SU-DHL-6 (cell line): ENCODE data around the gene CALN1.

Experiments used
- H2AFZ ChIP-seq: fragments of 200-600 bp; sonication (generic); 2 replicates; pipeline ENCODE4 v1.6.1; 2014; ENCODE audit warnings: low read depth, mild to moderate bottlenecking, moderate library complexity, mixed read lengths, antibody characterized with exemption, low read length; ENCODE audit not compliant: severe bottlenecking
- H3F3A ChIP-seq: fragments of 200-600 bp; shearing (Covaris generic); 2 replicates; pipeline ENCODE4 v1.6.0; 2016; ENCODE audit warnings: antibody characterized with exemption, mild to moderate bottlenecking; ENCODE audit not compliant: insufficient read depth
- H3K27ac ChIP-seq: fragments of 200-600 bp; sonication (generic); 2 replicates; pipeline ENCODE4 v1.5.1; 2016; ENCODE audit warnings: low read depth, mild to moderate bottlenecking, low read length, moderate library complexity, mixed read lengths
- H3K27me3 ChIP-seq: fragments of 200-600 bp; sonication (generic), shearing (Covaris generic); 2 replicates; pipeline ENCODE4 v1.6.0; 2014; ENCODE audit warnings: mild to moderate bottlenecking, low read length
- H3K36me3 ChIP-seq: fragments of 200-600 bp; sonication (generic); 2 replicates; pipeline ENCODE4 v1.6.1; 2014; ENCODE audit warnings: mild to moderate bottlenecking, low read length, mixed read lengths
- H3K4me2 ChIP-seq: fragments of 300-600, 200-600 bp; shearing (Covaris generic), sonication (generic); 2 replicates; pipeline ENCODE4 v1.6.0; 2014; ENCODE audit warnings: low read length, low read depth, mild to moderate bottlenecking; ENCODE audit not compliant: poor library complexity, severe bottlenecking
- H3K4me3 ChIP-seq: fragments of 200-600 bp; sonication (generic); 2 replicates; pipeline ENCODE4 v1.5.1; 2014; ENCODE audit warnings: antibody characterized with exemption, low read length, mild to moderate bottlenecking, mixed read lengths; ENCODE audit not compliant: insufficient read depth, poor library complexity, severe bottlenecking
- H3K79me2 ChIP-seq: fragments of 200-600 bp; sonication (generic); 2 replicates; pipeline ENCODE4 v1.6.1; 2014; ENCODE audit warnings: mild to moderate bottlenecking, low read length, moderate library complexity; ENCODE audit not compliant: insufficient read depth
- H3K9ac ChIP-seq: fragments of 200-600 bp; sonication (generic); 2 replicates; pipeline ENCODE4 v1.7.0; 2014; ENCODE audit warnings: mild to moderate bottlenecking, low read length
- H3K9me2 ChIP-seq: fragments of 200-600 bp; sonication (generic); replicated peaks from 2 replicates; pipeline ENCODE4 v1.6.1; 2014; ENCODE audit warnings: low read length; ENCODE audit not compliant: insufficient read depth
- H3K9me3 ChIP-seq: fragments of 200-600 bp; sonication (generic); 2 replicates; pipeline ENCODE4 v1.6.1; 2014; ENCODE audit warnings: low read length, mixed read lengths; ENCODE audit not compliant: insufficient read depth
- H4K20me1 ChIP-seq: fragments of 200-600 bp; sonication (generic); 2 replicates; pipeline ENCODE4 v1.6.1; 2014; ENCODE audit warnings: low read depth, mild to moderate bottlenecking, antibody characterized with exemption, low read length, moderate library complexity, mixed read lengths
- EZH2phosphoT487 ChIP-seq: fragments of 200-600 bp; sonication (generic), shearing (Covaris generic); conservative IDR thresholded peaks from 2 replicates; pipeline ENCODE4 v1.6.1; 2018; ENCODE audit warnings: mild to moderate bottlenecking, antibody characterized with exemption, low read length, moderate library complexity, mixed read lengths
- TF ChIP-seq, protein P1 (sequence below): fragments of 200-600 bp; sonication (generic); IDR thresholded peaks from one replicate; pipeline ENCODE4 v1.5.1; 2017; ENCODE audit warnings: antibody characterized with exemption, mild to moderate bottlenecking, low read length, moderate library complexity; ENCODE audit not compliant: insufficient read depth, poor library complexity, severe bottlenecking

The CALN1 gene

DNA sequence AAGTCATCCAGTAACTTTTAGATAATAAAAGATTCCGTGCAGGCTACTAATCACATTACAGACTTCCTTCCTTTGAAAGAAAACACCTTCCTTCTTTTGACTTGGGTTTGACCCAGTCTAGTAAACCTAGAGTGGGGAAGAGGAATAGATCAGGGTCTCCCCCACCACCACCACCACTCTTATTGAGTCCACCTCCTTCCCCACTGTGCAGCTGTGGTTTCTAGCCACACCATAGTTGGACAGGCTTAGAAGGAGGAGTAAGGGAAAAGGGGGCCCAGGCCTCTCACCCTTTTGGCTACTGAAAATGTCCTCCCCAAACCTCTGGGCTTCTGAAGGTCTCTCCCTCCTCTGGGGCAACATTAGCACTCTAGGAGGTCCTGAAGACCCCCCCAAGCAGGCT lies 372.7 kb downstream of the CALN1 start:
- H3K4me3 ChIP-seq: no peak overlapping the region
- H3F3A ChIP-seq: no peaks in the 10 kb centered on the region
- H3K9me3 ChIP-seq: peaks cover 9% of the 10 kb centered on the region; the same call in 1 of the 2 replicates
- H3K79me2 ChIP-seq: no peaks in the 10 kb centered on the region
- H3K9ac ChIP-seq: no peak overlapping the region
- H3K27me3 ChIP-seq: no peaks in the 10 kb centered on the region
- TF ChIP-seq EZH2phosphoT487: no peak
- TF ChIP-seq, protein P1, sequence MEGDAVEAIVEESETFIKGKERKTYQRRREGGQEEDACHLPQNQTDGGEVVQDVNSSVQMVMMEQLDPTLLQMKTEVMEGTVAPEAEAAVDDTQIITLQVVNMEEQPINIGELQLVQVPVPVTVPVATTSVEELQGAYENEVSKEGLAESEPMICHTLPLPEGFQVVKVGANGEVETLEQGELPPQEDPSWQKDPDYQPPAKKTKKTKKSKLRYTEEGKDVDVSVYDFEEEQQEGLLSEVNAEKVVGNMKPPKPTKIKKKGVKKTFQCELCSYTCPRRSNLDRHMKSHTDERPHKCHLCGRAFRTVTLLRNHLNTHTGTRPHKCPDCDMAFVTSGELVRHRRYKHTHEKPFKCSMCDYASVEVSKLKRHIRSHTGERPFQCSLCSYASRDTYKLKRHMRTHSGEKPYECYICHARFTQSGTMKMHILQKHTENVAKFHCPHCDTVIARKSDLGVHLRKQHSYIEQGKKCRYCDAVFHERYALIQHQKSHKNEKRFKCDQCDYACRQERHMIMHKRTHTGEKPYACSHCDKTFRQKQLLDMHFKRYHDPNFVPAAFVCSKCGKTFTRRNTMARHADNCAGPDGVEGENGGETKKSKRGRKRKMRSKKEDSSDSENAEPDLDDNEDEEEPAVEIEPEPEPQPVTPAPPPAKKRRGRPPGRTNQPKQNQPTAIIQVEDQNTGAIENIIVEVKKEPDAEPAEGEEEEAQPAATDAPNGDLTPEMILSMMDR: no peak
- no peaks in the 10 kb centered on the region for H4K20me1 ChIP-seq
- H3K4me2 ChIP-seq: no peak overlapping the region
- H2AFZ ChIP-seq: no peak overlapping the region
- no peaks in the 10 kb centered on the region for H3K36me3 ChIP-seq
- H3K9me2 ChIP-seq: no peaks in the 10 kb centered on the region
- no peak overlapping the region for H3K27ac ChIP-seq

DNA sequence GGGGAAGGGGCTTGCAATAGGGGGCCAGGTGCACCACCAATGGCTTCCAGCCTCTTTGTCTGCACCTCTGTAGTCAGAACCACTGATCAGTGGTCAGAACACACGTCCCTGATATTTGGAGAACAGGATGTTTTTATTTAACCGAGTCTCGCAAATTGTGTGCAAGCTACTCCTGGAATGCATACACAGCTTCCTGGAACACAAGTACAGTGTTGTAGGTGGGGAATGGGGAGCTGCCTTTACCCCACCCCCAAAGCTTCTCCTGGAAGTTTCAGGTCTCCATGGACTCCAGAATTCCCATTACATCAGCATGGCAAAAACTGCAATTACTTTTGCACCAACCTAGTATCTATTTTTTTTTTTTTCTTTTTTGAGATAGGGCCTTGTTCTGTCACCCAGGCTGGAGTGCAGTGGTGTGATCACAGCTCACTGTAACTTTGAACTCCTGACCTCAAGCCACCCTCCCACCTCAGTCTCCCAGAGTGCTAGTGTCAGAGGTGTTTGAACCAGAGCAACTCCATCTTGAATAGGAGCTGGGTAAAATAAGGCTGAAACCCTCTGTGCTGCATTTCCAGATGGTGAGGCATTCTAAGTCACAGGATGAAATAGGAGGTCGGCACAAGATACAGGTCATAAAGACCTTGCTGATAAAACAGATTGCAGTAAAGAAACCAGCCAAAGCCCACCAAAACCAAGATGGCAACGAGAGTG lies 374.0 kb downstream of the CALN1 start:
- Histone ChIP-seq H3K79me2 (no peaks in the 10 kb centered on the region), H3K9ac (no peak overlapping the region), H3F3A (no peaks in the 10 kb centered on the region), H3K36me3 (no peaks in the 10 kb centered on the region), H3K4me2 (no peak overlapping the region), H3K9me3 (peaks cover 9% of the 10 kb centered on the region; the same call in 1 of the 2 replicates), H3K27ac (no peak overlapping the region), H3K9me2 (no peaks in the 10 kb centered on the region), H3K27me3 (no peaks in the 10 kb centered on the region), H4K20me1 (no peaks in the 10 kb centered on the region), H3K4me3 (no peak overlapping the region), H2AFZ (no peak overlapping the region)
- TF ChIP-seq, protein P1: no peak
- no peak for TF ChIP-seq EZH2phosphoT487

DNA sequence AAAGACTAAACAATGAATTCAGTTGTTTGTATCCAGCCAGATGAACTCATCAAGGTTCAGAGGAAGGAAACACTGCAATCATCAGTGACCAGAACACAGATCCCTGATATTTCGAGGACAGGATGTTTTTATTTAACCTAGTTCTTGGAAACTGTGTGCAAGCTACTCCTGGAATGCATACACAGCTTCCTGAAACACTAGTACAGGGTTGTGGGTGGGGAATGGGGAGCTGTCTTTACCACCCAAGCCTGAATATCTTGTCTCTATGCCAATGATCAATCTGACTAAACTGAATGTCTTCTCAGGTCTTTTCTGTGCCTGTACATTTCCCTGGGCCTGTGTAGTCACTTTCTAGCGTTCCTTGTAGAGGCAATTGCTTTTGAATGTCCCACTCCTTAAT lies 374.6 kb downstream of the CALN1 start:
- TF ChIP-seq EZH2phosphoT487: no peak
- TF ChIP-seq, protein P1: no peak

More for the DNA sequence above, 374.6 kb downstream of the CALN1 start:
- no peak overlapping the region for H2AFZ ChIP-seq
- H3F3A ChIP-seq: no peaks in the 10 kb centered on the region
- H4K20me1 ChIP-seq: no peaks in the 10 kb centered on the region
- H3K36me3 ChIP-seq: no peaks in the 10 kb centered on the region
- H3K27ac ChIP-seq: no peak overlapping the region
- H3K4me2 ChIP-seq: no peak overlapping the region
- no peaks in the 10 kb centered on the region for H3K27me3 ChIP-seq
- H3K79me2 ChIP-seq: no peaks in the 10 kb centered on the region
- H3K4me3 ChIP-seq: no peak overlapping the region
- H3K9me2 ChIP-seq: no peaks in the 10 kb centered on the region
- H3K9ac ChIP-seq: no peak overlapping the region
- peaks cover 9% of the 10 kb centered on the region; the same call in 1 of the 2 replicates for H3K9me3 ChIP-seq
